ENCODE results near the gene ITPR1. TPM values are rescaled to one million over a fixed set of nuclear protein-coding genes. Genes with fewer than 3 reads are reported as not detected.
A peak's percentile ranks its signal among the peaks of the same experiment; 100 is the strongest.

The ITPR1 gene
- total RNA-seq, 1 donor from 2014 or later = 121 TPM

GRCh38 chr3:4584456-4585249, 91.5 kb downstream of the ITPR1 start:
- Histone ChIP-seq H3K4me1 (peaks cover 0 to 41% of the 10 kb centered on the region in 2 donors), H3K9me3 (no peaks in the 10 kb centered on the region), H3K27ac (peak overlapping the region; percentile 84 to 86), H3K36me3 (no peaks in the 10 kb centered on the region), H3K4me3 (peak overlapping the region; percentile 43 to 57), H3K27me3 (no peaks in the 10 kb centered on the region)
- intact Hi-C loops (cut with DNase I) = loop anchor here (1.0 to 10.0 kb wide), 5 partner anchors 48 to 440 kb away; partner anchors contain the start of gene SUMF1
- no peak for DNase-seq (ENCODE audit: low spot score in 2 of 2)
- TF ChIP-seq CTCF (IDR thresholded peaks at IDR 0.05) = peak in 2 of 3 experiments; percentile 39 to 55

- H3K36me3 ChIP-seq = no peaks in the 10 kb centered on the region
- DNase-seq (ENCODE audit: low spot score in 2 of 2) = no peak
- H3K27ac ChIP-seq = peak overlapping the region; percentile 21 to 53
- H3K4me1 ChIP-seq = peaks cover 0 to 36% of the 10 kb centered on the region in 2 donors
- intact Hi-C loops (cut with DNase I) = loop anchor here (5.0 to 10.0 kb wide), 2 partner anchors 46 to 438 kb away; no protein-coding TSS in a partner anchor
- H3K27me3 ChIP-seq = no peaks in the 10 kb centered on the region
- no peaks in the 10 kb centered on the region for H3K9me3 ChIP-seq
- no peak overlapping the region for H3K4me3 ChIP-seq
- no peak for TF ChIP-seq CTCF (IDR thresholded peaks at IDR 0.05)
Measured at GRCh38 chr3:4586381-4586780, 93.2 kb downstream of the ITPR1 start.

- Histone ChIP-seq H3K27me3 (no peaks in the 10 kb centered on the region), H3K36me3 (no peaks in the 10 kb centered on the region), H3K4me1 (peaks cover 0 to 35% of the 10 kb centered on the region in 2 donors), H3K27ac (peak overlapping the region; percentile 30 to 67), H3K9me3 (no peaks in the 10 kb centered on the region), H3K4me3 (no peak overlapping the region)
- TF ChIP-seq CTCF (IDR thresholded peaks at IDR 0.05) = no peak
- DNase-seq (ENCODE audit: low spot score in 2 of 2) = no peak
- intact Hi-C loops (cut with DNase I) = loop anchor here (5.0 to 10.0 kb wide), 2 partner anchors 45 to 438 kb away; no protein-coding TSS in a partner anchor
Measured at GRCh38 chr3:4587061-4587837, 94.1 kb downstream of the ITPR1 start.

- no peak for TF ChIP-seq CTCF (IDR thresholded peaks at IDR 0.05)
- H3K27ac ChIP-seq = peak overlapping the region in 1 of 2 donors; percentile 67
- intact Hi-C loops (cut with DNase I) = loop anchor here (5.0 to 10.0 kb wide), 2 partner anchors 45 to 437 kb away; no protein-coding TSS in a partner anchor
Measured at GRCh38 chr3:4587838-4588105, 94.6 kb downstream of the ITPR1 start.

GRCh38 chr3:4588466-4588865, 95.3 kb downstream of the ITPR1 start:
- no peak for TF ChIP-seq CTCF (IDR thresholded peaks at IDR 0.05)
- Histone ChIP-seq H3K9me3 (no peaks in the 10 kb centered on the region), H3K27ac (peak overlapping the region; percentile 14 to 67), H3K4me1 (peaks cover 0 to 25% of the 10 kb centered on the region in 2 donors), H3K4me3 (no peak overlapping the region), H3K27me3 (no peaks in the 10 kb centered on the region), H3K36me3 (no peaks in the 10 kb centered on the region)
- intact Hi-C loops (cut with DNase I) = loop anchor here (5.0 to 10.0 kb wide), 2 partner anchors 44 to 436 kb away; no protein-coding TSS in a partner anchor
- DNase-seq (ENCODE audit: low spot score in 2 of 2) = no peak

More at GRCh38 chr3:4587838-4588105, 94.6 kb downstream of the ITPR1 start:
- Histone ChIP-seq H3K4me3 (no peak overlapping the region), H3K27me3 (no peaks in the 10 kb centered on the region), H3K9me3 (no peaks in the 10 kb centered on the region), H3K4me1 (peaks cover 0 to 30% of the 10 kb centered on the region in 2 donors), H3K36me3 (no peaks in the 10 kb centered on the region)
- DNase-seq (ENCODE audit: low spot score in 2 of 2) = no peak
